HG02970 (cell line): Measurements from ENCODE around the gene SNAI3.
A peak's percentile ranks its signal among the peaks of the same experiment; 100 is the strongest.

Experiments used
- ATAC-seq: cut with Tn5 transposase; IDR thresholded peaks from one replicate; pipeline ENCODE4 v1.9.1; 2021; ENCODE audit warnings: mild to moderate bottlenecking, moderate library complexity, moderate number of reproducible peaks; ENCODE audit not compliant: unreplicated experiment, low FRiP score

SNAI3 gene

DNA sequence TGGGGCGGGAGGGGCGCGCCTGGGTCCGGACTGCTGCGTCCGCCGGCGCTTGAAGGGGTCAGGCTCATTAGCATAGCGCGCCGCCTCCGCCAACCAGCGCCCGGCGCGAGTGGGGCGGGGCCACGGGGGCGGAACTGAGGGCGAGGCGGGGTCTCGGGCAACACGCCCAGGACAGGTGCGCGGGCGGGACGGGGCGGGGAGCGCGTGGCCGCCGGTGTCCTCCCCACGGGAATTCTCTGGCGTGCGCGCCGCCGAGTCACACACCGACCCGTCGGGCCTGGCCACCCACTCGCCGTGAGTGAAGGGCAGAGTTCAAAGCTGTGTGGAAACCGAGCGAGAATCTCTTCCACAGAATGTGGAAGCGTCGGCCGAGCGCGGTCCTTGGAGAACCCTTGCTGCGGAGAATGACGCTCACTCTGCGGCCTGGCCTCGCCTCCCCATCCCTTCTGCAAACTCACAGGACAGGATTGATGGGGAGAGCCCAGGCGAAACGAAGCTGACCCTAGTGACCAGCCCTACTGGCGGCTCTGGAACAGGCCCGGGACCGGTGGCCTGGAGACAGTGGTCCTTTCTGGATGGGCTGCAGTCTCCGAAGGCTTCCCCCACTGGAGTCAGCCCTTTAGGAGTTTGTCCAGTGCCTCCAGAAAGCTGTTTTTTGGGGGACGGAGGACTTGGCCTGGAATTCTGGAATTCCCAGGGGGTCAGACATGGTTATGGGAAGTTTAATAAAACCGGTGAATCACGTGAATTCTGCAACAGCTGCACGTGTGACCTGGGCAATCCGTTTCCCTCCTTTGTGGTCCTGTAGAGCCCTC, at the start of gene SNAI3:
TSS of gene SNAI3 (minus strand) at position 69 of the 815 bp plus-strand sequence. CDS start 101 bp downstream, outside the sequence.
- peak; percentile 74 for ATAC-seq

- ATAC-seq: no peak
Observed at GRCh38 chr16:88736088-88736487, 49.8 kb upstream of the SNAI3 start.

DNA sequence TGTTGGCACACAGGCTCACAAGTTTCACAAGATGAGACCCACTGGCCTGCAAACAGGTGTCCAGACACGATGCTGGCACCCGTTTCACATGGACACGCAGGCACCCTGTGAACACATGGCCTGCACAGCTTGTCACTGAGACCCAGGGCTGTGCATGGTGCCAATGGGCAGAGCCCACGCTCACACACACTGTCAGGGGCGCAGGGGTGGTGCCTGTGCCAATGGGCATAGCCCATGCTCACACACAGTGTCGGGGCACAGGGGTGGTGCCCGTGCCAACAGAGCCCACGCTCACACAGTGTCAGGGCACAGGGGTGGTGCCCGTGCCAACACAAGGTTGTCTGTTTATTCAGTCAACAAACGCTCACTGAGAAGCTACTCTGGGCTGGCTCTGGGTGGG, 49.3 kb upstream of the SNAI3 start:
- ATAC-seq: no peak

DNA sequence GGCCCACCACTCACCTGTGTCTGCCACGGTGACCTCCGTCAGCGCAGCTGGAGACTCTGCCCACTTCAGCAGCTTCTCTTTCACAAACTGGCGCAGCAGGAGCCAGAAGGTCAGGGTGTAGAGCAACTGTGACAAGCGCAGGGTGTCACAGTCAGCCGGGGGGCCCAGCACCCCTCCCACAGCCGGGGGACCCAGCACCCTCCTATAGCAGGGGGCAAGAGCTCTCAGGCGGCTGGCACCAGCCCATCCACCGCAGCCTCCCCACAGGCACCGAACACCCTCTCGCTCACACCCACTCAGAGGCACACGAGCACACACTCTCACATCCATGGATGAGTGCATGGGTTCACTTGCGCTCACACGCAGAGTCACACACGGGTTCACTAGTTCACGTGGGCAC, 48.8 kb upstream of the SNAI3 start:
- ATAC-seq: no peak

DNA sequence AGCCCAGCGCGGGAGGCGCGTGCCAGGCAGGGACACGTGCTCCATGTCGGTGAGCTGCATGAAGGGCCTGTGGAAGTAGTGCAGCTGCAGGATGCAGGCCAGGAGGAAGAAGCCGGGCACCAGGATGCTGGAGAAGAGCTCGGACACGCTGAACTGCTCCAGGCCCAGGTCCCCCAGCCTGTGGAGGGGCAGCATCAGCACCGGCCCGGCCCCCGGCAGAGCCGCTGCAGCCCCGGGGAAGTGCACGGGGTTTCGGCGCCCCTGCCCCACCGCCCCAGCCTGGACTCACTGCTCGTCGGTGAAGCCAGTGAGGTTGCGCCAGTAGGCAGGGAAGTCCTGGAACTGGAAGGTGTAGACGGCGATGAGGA, 48.0 kb upstream of the SNAI3 start:
- no peak for ATAC-seq

- ATAC-seq: no peak
Observed at GRCh38 chr16:88733630-88734360, 47.5 kb upstream of the SNAI3 start.

DNA sequence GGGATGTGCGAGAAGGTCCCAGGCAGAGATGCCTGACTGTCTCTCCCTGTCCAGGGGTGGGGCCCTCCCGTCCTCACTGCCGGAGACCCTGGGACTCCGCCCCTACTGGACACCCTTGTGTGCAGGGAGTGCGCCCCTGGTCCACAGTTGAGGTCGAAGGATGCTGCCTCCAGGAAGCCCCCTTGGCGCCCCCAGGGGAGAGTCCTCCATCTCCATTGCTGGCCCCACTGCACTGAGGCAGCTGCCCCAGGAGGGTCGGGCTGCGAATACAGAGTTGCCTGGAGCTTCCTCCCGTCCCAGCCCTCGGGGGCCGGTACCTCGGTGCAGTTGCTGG, 46.6 kb upstream of the SNAI3 start:
- no peak for ATAC-seq

GRCh38 chr16:88732172-88732960, 46.1 kb upstream of the SNAI3 start:
- no peak for ATAC-seq

GRCh38 chr16:88731699-88732098, 45.4 kb upstream of the SNAI3 start:
- ATAC-seq: no peak

DNA sequence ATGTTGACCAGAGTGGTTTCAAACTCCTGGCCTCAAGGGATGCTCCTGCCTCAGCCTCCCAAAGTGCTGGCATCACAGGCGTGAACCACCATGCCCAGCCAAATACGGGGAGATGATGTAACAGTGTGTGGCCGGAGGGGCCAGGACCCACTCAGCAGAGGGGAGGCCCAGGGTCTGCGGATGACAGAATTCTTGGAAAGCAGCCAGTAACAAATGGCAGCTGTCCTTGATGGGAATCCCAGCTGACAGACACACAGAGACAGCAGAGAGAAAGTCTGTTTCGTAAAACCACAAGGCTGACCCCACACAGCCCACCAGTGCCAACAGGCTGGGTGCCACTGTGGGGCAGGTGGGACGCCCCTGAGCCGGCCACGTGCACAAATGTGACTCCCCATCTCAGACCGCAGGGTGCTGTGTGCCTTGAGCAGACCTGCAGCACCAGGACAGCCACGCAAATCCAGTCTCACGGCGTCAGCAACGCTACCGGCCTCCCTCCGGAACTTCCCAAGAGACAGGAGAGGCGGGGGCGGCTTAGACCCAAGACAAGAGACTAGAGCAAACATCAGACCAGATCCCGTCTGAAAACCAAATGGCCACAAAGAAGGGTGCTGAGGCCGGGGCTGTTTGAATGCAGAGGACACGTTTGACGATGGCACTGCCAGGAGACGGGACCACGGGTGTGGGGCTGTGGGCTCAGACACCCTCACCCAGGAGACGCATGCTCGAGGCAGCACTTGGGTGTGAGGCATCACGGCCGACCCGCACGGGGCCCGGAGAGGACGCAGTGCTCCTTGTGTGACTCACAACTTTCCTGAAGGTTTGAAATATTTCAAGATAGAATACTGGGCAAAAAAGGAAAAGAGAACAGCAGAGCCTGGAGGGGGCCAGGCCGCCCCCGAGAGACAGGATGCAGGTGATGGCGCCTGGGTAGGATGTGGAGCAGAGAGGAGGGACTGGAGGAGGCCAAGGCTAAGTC, 44.6 kb upstream of the SNAI3 start:
- ATAC-seq: no peak

DNA sequence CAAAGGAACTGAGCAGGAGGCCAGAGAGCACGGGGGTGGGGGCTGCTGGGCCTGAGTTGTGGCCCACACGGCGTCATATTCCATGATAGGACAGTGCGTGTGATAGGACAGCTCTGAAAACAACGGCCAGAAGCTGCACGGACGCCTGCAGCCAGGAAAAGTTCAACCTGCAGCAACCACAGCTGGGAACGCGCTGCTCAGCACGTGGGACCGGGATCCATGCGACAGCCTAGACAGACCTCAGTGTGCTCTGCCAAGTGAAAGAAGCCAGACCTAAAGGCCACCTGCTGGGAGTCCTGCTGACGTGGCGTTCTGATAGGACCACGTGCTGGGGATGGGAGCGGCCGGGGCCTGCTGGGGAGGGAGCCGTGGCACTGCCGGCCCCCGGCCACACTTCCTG, 41.6 kb upstream of the SNAI3 start:
- no peak for ATAC-seq

- no peak for ATAC-seq
Observed at GRCh38 chr16:88726981-88727380, 40.7 kb upstream of the SNAI3 start.

GRCh38 chr16:88726408-88726749, 40.1 kb upstream of the SNAI3 start:
- ATAC-seq: no peak

GRCh38 chr16:88725609-88726407, 39.5 kb upstream of the SNAI3 start:
- no peak for ATAC-seq

GRCh38 chr16:88724855-88725555, 38.7 kb upstream of the SNAI3 start:
- no peak for ATAC-seq

DNA sequence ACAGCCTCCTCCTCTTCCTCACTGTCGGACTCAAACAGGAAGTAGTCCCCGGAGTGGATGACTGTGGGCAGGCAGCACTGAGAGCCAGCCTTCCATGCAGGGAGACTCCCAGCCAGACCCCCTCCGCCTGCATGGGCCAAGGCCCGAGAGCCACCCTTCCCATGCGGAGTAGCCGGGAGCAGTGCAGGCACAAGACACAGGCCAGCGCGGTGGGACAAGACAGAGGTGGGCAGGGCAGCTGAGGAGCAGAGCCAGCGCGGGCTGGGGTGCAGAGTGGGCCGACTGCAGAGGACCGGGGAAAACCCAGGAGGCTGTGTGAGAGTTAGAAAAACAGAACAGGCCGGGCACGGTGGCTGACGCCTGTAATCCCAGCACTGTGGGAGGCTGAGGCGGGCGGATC, 37.6 kb upstream of the SNAI3 start:
- no peak for ATAC-seq

GRCh38 chr16:88723507-88723887, 37.2 kb upstream of the SNAI3 start:
- no peak for ATAC-seq

DNA sequence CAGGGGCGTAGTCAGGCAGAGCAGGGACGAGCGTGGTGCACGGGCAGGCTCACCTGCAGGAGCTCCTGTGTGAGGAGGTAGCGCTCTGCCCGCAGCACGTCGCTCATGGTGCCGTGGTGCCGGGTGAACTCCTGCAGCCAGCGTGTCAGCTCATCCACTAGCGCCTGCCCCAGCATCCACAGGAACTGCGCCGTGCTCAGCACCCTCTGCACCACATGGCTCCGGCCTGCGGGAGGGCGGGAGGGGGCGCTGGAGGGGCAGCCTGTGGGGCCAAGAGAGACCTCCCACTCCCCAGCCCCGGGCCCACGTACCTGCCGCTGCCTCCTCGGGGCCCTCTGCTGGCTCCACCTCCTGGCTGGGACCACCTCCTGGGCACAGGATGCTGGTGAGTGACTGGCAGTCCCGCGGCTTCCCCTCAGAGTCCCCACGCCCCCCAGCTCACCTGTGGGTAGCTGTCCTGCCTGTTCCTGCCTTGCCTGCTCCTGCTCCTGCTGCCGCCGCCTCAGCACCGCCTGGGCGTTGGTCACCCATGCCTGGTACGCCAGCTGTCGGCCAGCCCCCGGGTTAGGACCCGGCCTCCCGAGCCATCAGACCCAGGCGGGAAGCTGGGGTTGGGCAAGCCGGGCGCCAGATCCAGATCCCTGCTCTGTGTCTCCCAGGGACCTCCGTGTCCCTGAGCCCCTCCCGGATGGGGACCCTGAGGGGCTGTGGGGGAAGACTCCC, 36.6 kb upstream of the SNAI3 start:
- ATAC-seq: no peak
